WTC11 (cell line): ENCODE data around the gene EPDR1.

Experiments used
- CREM ChIP-seq: sonication (generic); formaldehyde crosslinking; IDR thresholded peaks from 2 replicates; pipeline ENCODE4 v1.8.1; 2022; ENCODE audit warnings: mild to moderate bottlenecking, missing genetic modification reagents, moderate library complexity
- NFATC4 ChIP-seq: fragments of 250-450 bp; sonication (Bioruptor Pico); IDR thresholded peaks from 2 replicates; pipeline ENCODE4 v1.9.0; 2021; ENCODE audit warnings: mild to moderate bottlenecking
- NR1H2 ChIP-seq: sonication (generic); formaldehyde crosslinking; IDR thresholded peaks from 2 replicates; pipeline ENCODE4 v1.9.0; 2021; ENCODE audit warnings: mild to moderate bottlenecking, moderate library complexity, missing genetic modification reagents
- ZBTB21 ChIP-seq: sonication (generic); formaldehyde crosslinking; IDR thresholded peaks from 2 replicates; pipeline ENCODE4 v1.8.1; 2023; ENCODE audit warnings: mild to moderate bottlenecking, missing genetic modification reagents, borderline replicate concordance
- ZNF416 ChIP-seq: fragments of 250-450 bp; sonication (Bioruptor Pico); IDR thresholded peaks from 2 replicates; pipeline ENCODE4 v1.9.0; 2021; ENCODE audit warnings: mild to moderate bottlenecking, inconsistent platforms
- TF ChIP-seq, protein P1 (sequence below): sonication (generic); formaldehyde crosslinking; IDR thresholded peaks from 2 replicates; pipeline ENCODE4 v1.8.1; 2022; ENCODE audit warnings: low read depth, mild to moderate bottlenecking, moderate library complexity, missing genetic modification reagents, borderline replicate concordance
- TF ChIP-seq, protein P2 (sequence below): fragments of 200-600 bp; IDR thresholded peaks from 2 replicates; pipeline ENCODE4 v1.8.0; 2022; ENCODE audit warnings: antibody characterized with exemption
- TF ChIP-seq, protein P3 (sequence below): sonication (generic); formaldehyde crosslinking; IDR thresholded peaks from 2 replicates; pipeline ENCODE4 v1.8.1; 2023; ENCODE audit warnings: mild to moderate bottlenecking, missing genetic modification reagents, borderline replicate concordance
- TF ChIP-seq, protein P4 (sequence below): sonication (generic); formaldehyde crosslinking; IDR thresholded peaks from 2 replicates; pipeline ENCODE4 v1.8.0; 2022; ENCODE audit warnings: mild to moderate bottlenecking, missing genetic modification reagents
- TF ChIP-seq, protein P5 (sequence below): sonication (generic); formaldehyde crosslinking; IDR thresholded peaks from 2 replicates; pipeline ENCODE4 v1.8.1; 2022; ENCODE audit warnings: mild to moderate bottlenecking, moderate library complexity, missing genetic modification reagents
- TF ChIP-seq, protein P6 (sequence below): sonication (generic); formaldehyde crosslinking; IDR thresholded peaks from 2 replicates; pipeline ENCODE4 v1.8.1; 2022; ENCODE audit warnings: missing genetic modification reagents, borderline replicate concordance
- TF ChIP-seq, protein P7 (sequence below): fragments of 250-450 bp; sonication (Bioruptor Pico); IDR thresholded peaks from 2 replicates; pipeline ENCODE4 v2.1.2; 2022; ENCODE audit warnings: mild to moderate bottlenecking, moderate library complexity

DNA sequence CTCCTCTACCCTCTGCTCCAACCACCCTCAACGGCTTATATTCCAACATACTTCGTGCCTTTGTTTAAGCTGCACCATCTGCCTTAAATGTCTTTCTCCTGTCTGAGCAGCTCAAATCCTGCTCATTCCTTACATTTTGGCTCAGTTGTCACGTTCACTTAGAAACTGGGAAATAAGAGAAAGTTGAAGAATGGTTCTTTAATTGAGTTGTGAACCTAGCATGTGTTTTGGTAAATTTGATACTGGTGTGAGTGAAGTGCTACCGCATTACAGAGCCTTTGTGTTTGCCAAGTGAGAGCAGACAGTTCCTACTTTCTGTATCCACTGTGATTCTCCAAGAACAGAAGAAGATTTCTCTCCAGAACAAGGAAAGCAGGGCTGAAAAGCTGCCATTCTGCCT is 54.3 kb downstream of the EPDR1 start:
- TF ChIP-seq, protein P1, sequence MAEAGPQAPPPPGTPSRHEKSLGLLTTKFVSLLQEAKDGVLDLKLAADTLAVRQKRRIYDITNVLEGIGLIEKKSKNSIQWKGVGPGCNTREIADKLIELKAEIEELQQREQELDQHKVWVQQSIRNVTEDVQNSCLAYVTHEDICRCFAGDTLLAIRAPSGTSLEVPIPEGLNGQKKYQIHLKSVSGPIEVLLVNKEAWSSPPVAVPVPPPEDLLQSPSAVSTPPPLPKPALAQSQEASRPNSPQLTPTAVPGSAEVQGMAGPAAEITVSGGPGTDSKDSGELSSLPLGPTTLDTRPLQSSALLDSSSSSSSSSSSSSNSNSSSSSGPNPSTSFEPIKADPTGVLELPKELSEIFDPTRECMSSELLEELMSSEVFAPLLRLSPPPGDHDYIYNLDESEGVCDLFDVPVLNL (CRISPR knock-in tag), result no peak
- TF ChIP-seq, protein P2, sequence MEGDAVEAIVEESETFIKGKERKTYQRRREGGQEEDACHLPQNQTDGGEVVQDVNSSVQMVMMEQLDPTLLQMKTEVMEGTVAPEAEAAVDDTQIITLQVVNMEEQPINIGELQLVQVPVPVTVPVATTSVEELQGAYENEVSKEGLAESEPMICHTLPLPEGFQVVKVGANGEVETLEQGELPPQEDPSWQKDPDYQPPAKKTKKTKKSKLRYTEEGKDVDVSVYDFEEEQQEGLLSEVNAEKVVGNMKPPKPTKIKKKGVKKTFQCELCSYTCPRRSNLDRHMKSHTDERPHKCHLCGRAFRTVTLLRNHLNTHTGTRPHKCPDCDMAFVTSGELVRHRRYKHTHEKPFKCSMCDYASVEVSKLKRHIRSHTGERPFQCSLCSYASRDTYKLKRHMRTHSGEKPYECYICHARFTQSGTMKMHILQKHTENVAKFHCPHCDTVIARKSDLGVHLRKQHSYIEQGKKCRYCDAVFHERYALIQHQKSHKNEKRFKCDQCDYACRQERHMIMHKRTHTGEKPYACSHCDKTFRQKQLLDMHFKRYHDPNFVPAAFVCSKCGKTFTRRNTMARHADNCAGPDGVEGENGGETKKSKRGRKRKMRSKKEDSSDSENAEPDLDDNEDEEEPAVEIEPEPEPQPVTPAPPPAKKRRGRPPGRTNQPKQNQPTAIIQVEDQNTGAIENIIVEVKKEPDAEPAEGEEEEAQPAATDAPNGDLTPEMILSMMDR, result no peak
- TF ChIP-seq ZNF416 (CRISPR knock-in tag), result no peak
- TF ChIP-seq, protein P3, sequence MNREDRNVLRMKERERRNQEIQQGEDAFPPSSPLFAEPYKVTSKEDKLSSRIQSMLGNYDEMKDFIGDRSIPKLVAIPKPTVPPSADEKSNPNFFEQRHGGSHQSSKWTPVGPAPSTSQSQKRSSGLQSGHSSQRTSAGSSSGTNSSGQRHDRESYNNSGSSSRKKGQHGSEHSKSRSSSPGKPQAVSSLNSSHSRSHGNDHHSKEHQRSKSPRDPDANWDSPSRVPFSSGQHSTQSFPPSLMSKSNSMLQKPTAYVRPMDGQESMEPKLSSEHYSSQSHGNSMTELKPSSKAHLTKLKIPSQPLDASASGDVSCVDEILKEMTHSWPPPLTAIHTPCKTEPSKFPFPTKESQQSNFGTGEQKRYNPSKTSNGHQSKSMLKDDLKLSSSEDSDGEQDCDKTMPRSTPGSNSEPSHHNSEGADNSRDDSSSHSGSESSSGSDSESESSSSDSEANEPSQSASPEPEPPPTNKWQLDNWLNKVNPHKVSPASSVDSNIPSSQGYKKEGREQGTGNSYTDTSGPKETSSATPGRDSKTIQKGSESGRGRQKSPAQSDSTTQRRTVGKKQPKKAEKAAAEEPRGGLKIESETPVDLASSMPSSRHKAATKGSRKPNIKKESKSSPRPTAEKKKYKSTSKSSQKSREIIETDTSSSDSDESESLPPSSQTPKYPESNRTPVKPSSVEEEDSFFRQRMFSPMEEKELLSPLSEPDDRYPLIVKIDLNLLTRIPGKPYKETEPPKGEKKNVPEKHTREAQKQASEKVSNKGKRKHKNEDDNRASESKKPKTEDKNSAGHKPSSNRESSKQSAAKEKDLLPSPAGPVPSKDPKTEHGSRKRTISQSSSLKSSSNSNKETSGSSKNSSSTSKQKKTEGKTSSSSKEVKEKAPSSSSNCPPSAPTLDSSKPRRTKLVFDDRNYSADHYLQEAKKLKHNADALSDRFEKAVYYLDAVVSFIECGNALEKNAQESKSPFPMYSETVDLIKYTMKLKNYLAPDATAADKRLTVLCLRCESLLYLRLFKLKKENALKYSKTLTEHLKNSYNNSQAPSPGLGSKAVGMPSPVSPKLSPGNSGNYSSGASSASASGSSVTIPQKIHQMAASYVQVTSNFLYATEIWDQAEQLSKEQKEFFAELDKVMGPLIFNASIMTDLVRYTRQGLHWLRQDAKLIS, result no peak
- TF ChIP-seq, protein P4, sequence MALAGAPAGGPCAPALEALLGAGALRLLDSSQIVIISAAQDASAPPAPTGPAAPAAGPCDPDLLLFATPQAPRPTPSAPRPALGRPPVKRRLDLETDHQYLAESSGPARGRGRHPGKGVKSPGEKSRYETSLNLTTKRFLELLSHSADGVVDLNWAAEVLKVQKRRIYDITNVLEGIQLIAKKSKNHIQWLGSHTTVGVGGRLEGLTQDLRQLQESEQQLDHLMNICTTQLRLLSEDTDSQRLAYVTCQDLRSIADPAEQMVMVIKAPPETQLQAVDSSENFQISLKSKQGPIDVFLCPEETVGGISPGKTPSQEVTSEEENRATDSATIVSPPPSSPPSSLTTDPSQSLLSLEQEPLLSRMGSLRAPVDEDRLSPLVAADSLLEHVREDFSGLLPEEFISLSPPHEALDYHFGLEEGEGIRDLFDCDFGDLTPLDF (CRISPR knock-in tag), result no peak
- TF ChIP-seq ZBTB21 (CRISPR knock-in tag), result no peak
- TF ChIP-seq CREM, result no peak
- TF ChIP-seq, protein P5, sequence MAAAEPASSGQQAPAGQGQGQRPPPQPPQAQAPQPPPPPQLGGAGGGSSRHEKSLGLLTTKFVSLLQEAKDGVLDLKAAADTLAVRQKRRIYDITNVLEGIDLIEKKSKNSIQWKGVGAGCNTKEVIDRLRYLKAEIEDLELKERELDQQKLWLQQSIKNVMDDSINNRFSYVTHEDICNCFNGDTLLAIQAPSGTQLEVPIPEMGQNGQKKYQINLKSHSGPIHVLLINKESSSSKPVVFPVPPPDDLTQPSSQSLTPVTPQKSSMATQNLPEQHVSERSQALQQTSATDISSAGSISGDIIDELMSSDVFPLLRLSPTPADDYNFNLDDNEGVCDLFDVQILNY (CRISPR knock-in tag), result no peak
- no peak for TF ChIP-seq NFATC4
- TF ChIP-seq, protein P6, sequence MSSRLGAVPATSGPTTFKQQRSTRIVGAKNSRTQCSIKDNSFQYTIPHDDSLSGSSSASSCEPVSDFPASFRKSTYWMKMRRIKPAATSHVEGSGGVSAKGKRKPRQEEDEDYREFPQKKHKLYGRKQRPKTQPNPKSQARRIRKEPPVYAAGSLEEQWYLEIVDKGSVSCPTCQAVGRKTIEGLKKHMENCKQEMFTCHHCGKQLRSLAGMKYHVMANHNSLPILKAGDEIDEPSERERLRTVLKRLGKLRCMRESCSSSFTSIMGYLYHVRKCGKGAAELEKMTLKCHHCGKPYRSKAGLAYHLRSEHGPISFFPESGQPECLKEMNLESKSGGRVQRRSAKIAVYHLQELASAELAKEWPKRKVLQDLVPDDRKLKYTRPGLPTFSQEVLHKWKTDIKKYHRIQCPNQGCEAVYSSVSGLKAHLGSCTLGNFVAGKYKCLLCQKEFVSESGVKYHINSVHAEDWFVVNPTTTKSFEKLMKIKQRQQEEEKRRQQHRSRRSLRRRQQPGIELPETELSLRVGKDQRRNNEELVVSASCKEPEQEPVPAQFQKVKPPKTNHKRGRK (CRISPR knock-in tag), result no peak
- TF ChIP-seq NR1H2 (CRISPR knock-in tag), result no peak
- TF ChIP-seq, protein P7, sequence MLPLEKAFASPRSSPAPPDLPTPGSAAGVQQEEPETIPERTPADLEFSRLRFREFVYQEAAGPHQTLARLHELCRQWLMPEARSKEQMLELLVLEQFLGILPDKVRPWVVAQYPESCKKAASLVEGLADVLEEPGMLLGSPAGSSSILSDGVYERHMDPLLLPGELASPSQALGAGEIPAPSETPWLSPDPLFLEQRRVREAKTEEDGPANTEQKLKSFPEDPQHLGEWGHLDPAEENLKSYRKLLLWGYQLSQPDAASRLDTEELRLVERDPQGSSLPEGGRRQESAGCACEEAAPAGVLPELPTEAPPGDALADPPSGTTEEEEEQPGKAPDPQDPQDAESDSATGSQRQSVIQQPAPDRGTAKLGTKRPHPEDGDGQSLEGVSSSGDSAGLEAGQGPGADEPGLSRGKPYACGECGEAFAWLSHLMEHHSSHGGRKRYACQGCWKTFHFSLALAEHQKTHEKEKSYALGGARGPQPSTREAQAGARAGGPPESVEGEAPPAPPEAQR (CRISPR knock-in tag), result no peak
